ENCODE results near the gene SHLD1. TPM values are rescaled to one million over a fixed set of nuclear protein-coding genes. Genes with fewer than 3 reads are reported as not detected.

Gene SHLD1
- total and polyA plus RNA-seq, 2 donors (not counting 3 experiments of a cell fraction or from before 2014, with no cell fraction given) = 4.7 to 6.3 TPM

DNA sequence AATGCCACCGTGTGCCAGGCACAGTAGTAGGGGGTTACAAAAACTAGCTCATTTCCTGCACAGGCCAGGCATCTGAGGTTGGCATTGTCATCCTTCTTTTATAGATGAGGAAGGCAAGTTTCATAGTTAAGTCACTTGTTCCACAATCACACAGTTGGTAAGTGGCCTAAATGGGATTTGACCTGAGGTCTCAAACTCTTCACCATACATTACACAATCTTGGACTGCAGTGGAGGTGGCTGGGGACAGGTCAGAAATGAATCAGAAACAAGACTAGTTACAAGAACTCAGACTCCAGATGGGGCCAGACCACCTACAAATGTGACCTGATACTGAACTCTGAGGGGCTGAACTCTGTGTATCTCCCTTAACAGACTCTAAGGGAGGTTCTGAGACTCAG lies 150.7 kb downstream of the SHLD1 start:
- TF ChIP-seq POLR2AphosphoS5 (IDR thresholded peaks at IDR 0.05; ENCODE audit: insufficient read depth, low read depth, low read length) (no peak), MAX (IDR thresholded peaks at IDR 0.05; ENCODE audit: insufficient read depth, insufficient read length) (no peak), CTCF (IDR thresholded peaks at IDR 0.05; ENCODE audit: extremely low read depth in 1 of 2, insufficient read depth in 1 of 2, low read depth in 1 of 2, low read length in 2 of 2) (no peak), POLR2A (IDR thresholded peaks at IDR 0.05; ENCODE audit: low read depth, low read length) (no peak), FOS (IDR thresholded peaks at IDR 0.05; ENCODE audit: borderline replicate concordance, insufficient read depth, low read length) (no peak), MYC (IDR thresholded peaks at IDR 0.05; ENCODE audit: low read depth, low read length) (no peak), GATA2 (IDR thresholded peaks at IDR 0.05; ENCODE audit: insufficient read depth, insufficient read length, low read depth, low read length) (no peak), EZH2 (IDR thresholded peaks at IDR 0.05; ENCODE audit: borderline replicate concordance, low read depth, low read length, severe bottlenecking) (no peak), JUN (IDR thresholded peaks at IDR 0.05; ENCODE audit: borderline replicate concordance, insufficient read depth, insufficient read length, low read depth) (no peak)
- intact Hi-C loops (cut with micrococcal nuclease) = no loop called here
- no peaks in the 10 kb centered on the region for H3K9me1 ChIP-seq (replicated peaks; ENCODE audit: control insufficient read depth, extremely low read depth, insufficient read depth, low read length)
- H3K4me2 ChIP-seq (ENCODE audit: insufficient read depth, low read length) = no peak overlapping the region
- no peaks in the 10 kb centered on the region for H3K36me3 ChIP-seq (ENCODE audit: control insufficient read depth in 2 of 2, extremely low read depth in 1 of 2, insufficient read depth in 2 of 2, low read length in 2 of 2)
- H3K27ac ChIP-seq (ENCODE audit: insufficient read depth, low read depth, low read length) = no peak overlapping the region
- ChIA-PET CTCF (no interaction called here), POLR2A (no interaction called here)
- H4K20me1 ChIP-seq (replicated peaks; ENCODE audit: control insufficient read depth, extremely low read depth, insufficient read depth, low read length) = no peaks in the 10 kb centered on the region
- peaks cover 15 to 33% of the 10 kb centered on the region in 2 experiments for H3K27me3 ChIP-seq (ENCODE audit: control insufficient read depth in 2 of 2, insufficient read depth in 2 of 2, low read length in 2 of 2)
- H3K4me3 ChIP-seq (replicated peaks in 1 of 3; ENCODE audit: insufficient read depth in 1 of 3, low read depth in 1 of 3, low read length in 3 of 3) = no peak overlapping the region
- dilution Hi-C loops (cut with MboI; ENCODE audit: extremely low pct_ligation_motif_present, low sequenced_read_pairs) = no loop called here
- no peak for DNase-seq (ENCODE audit: low read depth, low spot score)
- H3K4me1 ChIP-seq (ENCODE audit: control insufficient read depth, extremely low read depth, insufficient read depth, low read length) = no peaks in the 10 kb centered on the region
- no peaks in the 10 kb centered on the region for H3K79me2 ChIP-seq (ENCODE audit: control insufficient read depth, insufficient read depth, low read length)
- no peak for FAIRE-seq
- H3K9ac ChIP-seq (replicated peaks; ENCODE audit: extremely low read depth, insufficient read depth, low read length) = no peak overlapping the region
- no TSS peak for BruUV-seq (replicated peaks)
- H3K9me3 ChIP-seq (replicated peaks; ENCODE audit: control insufficient read depth, insufficient read depth, low read length) = no peaks in the 10 kb centered on the region
- H2AFZ ChIP-seq (ENCODE audit: low read depth, low read length) = no peak overlapping the region
